ENCODE measurements around the gene PDE3B. TPM values are rescaled to one million over a fixed set of nuclear protein-coding genes. Genes with fewer than 3 reads are reported as not detected.
A peak's percentile ranks its signal among the peaks of the same experiment; 100 is the strongest.

Gene PDE3B
- total and polyA plus RNA-seq, 10 donors = 1.7 to 78.7 (median 20.8) TPM

DNA sequence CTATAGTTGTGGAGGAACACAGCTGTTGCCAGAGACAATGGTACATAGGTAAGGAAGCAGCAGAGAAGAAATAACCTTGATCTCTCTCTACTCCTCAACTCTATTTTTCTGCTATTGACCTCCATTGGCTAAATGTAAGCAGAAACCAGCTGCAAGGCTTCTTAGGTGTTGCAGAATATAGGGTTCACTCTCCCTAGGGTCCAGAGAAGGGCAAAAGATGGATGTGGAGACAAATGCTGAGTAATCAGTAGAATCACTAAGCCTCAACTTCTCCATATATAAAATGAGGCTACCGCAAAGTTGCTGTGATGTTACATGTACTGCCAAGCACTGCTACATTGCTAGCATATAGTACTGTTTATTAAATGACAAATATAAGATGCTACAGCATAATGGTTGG, 120.6 kb downstream of the PDE3B start:
- intact Hi-C loops (cut with DNase I; ENCODE audit: low total_unique reads) = no loop called here
- no peak for TF ChIP-seq CTCF (IDR thresholded peaks at IDR 0.05 in 8 of 11, conservative IDR thresholded peaks at IDR 0.05 in 3 of 11)
- TF ChIP-seq POLR2A (IDR thresholded peaks at IDR 0.05) = no peak
- TF ChIP-seq POLR2AphosphoS5 (IDR thresholded peaks at IDR 0.05) = no peak
- WGBS, 5 donors = 83 to 92% (median 89%) methylated on average over 1 of the region's 1 CpG
- H3K4me3 ChIP-seq = no peak overlapping the region
- H3K4me1 ChIP-seq = peaks cover 0 to 39% (median 17%) of the 10 kb centered on the region in 6 donors
- peak overlapping the region in 3 of 8 donors; percentile 22 to 52 (median 38) for H3K27ac ChIP-seq
- H3K9me3 ChIP-seq = no peaks in the 10 kb centered on the region
- peaks cover 0 to 5% (median 0%) of the 10 kb centered on the region in 7 donors for H3K27me3 ChIP-seq (replicated peaks in 1 of 7)
- DNase-seq = no peak
- no peaks in the 10 kb centered on the region for H3K36me3 ChIP-seq

GRCh38 chr11:14764579-14765527, 121.2 kb downstream of the PDE3B start:
- H3K4me3 ChIP-seq = peak overlapping the region in 1 of 8 donors; percentile 1
- WGBS, 5 donors = 35 to 49% (median 37%) methylated on average over 6 of the region's 6 CpGs
- no peaks in the 10 kb centered on the region for H3K9me3 ChIP-seq
- peaks cover 0 to 5% (median 0%) of the 10 kb centered on the region in 7 donors for H3K27me3 ChIP-seq (replicated peaks in 1 of 7)
- TF ChIP-seq CTCF (IDR thresholded peaks at IDR 0.05 in 8 of 11, conservative IDR thresholded peaks at IDR 0.05 in 3 of 11) = no peak
- no peak for TF ChIP-seq POLR2A (IDR thresholded peaks at IDR 0.05)
- no peaks in the 10 kb centered on the region for H3K36me3 ChIP-seq
- intact Hi-C loops (cut with DNase I; ENCODE audit: low total_unique reads) = no loop called here
- no peak for DNase-seq
- peak overlapping the region in 3 of 8 donors; percentile 22 to 52 (median 38) for H3K27ac ChIP-seq
- peaks cover 0 to 41% (median 17%) of the 10 kb centered on the region in 6 donors for H3K4me1 ChIP-seq

- no peak for DNase-seq
- no peaks in the 10 kb centered on the region for H3K9me3 ChIP-seq
- peaks cover 0 to 41% (median 17%) of the 10 kb centered on the region in 6 donors for H3K4me1 ChIP-seq
- H3K27me3 ChIP-seq (replicated peaks in 1 of 7) = peaks cover 0 to 5% (median 0%) of the 10 kb centered on the region in 7 donors
- H3K4me3 ChIP-seq = no peak overlapping the region
- H3K36me3 ChIP-seq = no peaks in the 10 kb centered on the region
- TF ChIP-seq CTCF (IDR thresholded peaks at IDR 0.05 in 8 of 11, conservative IDR thresholded peaks at IDR 0.05 in 3 of 11) (no peak), POLR2A (IDR thresholded peaks at IDR 0.05) (no peak)
- no peak overlapping the region for H3K27ac ChIP-seq
- intact Hi-C loops (cut with DNase I; ENCODE audit: low total_unique reads) = no loop called here
Observed at GRCh38 chr11:14766585-14766984, 123.0 kb downstream of the PDE3B start.

DNA sequence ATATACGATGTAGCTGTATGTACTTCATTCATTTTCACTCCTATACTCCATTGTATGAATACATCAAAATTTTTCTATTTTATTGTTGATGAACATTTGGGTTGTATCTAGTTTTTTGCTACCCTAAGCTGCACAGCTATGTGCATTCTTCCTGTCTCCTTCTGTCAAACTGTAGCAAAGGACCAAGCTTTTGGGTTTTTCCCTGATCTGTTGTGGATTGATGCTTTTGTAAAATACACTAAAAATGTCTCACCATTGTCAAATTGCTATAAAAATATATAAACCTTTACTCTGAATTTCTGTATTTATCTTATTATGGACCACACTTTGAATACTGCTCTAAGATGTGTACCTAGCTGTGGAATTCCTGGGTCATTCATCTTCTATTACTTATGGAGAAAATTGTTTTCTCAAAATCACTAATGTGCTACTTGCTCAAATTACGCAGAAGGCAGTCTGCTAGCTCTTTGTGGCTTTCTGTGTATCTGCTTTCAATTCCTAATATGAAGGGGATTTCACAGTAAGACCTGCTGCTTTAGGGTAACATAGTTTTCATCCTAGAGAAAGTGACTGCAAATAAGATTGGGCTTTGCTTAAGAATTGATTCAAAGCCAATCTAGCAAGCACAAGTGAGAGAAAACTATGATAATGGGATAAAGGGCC, 125.1 kb downstream of the PDE3B start:
- intact Hi-C loops (cut with DNase I; ENCODE audit: low total_unique reads) = no loop called here
- Histone ChIP-seq H3K4me1 (peaks cover 0 to 38% (median 17%) of the 10 kb centered on the region in 6 donors), H3K27ac (no peak overlapping the region), H3K9me3 (no peaks in the 10 kb centered on the region), H3K36me3 (no peaks in the 10 kb centered on the region), H3K4me3 (no peak overlapping the region), H3K27me3 (replicated peaks in 1 of 7) (no peaks in the 10 kb centered on the region)
- WGBS, 5 donors = 60 to 83% (median 71%) methylated on average over 2 of the region's 2 CpGs
- no peak for TF ChIP-seq CTCF (IDR thresholded peaks at IDR 0.05 in 8 of 11, conservative IDR thresholded peaks at IDR 0.05 in 3 of 11)
- no peak for TF ChIP-seq POLR2AphosphoS5 (IDR thresholded peaks at IDR 0.05)
- TF ChIP-seq POLR2A (IDR thresholded peaks at IDR 0.05) = no peak
- DNase-seq = no peak
